ENCODE results near the gene LIPF.

DNA sequence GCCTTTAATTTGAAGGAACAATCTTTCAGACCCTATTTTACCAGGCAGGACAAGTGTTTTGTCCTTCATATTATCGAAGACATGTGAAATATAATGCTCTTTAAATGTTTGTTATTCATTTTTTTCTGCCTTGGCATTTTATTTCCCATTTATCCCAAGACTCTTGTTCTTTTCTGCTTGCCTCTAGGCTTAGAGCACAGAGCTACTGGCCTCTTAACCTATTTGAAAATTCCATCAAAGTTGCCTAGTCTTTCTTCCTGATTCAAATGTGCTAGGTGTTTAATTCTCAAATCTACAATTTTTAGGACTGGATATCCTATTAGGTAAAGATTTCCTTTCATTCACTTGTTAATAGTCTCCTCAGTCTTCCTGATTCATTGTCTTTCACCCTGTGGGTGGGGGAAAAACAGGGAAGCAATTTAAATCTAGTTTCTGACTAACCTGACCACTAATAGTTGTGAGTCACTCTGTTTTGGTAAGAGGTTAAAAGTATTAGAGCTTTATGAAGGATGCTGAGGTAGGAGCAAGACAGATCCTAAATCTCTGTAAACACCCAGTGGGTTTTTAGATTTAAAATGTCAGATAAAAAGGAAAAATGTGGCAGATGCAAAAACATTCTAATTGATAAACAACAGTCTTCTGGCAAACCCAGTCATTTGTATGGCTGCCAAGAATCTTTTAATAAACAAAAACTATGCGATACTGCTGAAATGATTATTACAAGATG is 43.4 kb downstream of the LIPF start:
- no peak for TF ChIP-seq CREB1 (IDR thresholded peaks at IDR 0.05; ENCODE audit: low read depth)
- TF ChIP-seq, protein P1, sequence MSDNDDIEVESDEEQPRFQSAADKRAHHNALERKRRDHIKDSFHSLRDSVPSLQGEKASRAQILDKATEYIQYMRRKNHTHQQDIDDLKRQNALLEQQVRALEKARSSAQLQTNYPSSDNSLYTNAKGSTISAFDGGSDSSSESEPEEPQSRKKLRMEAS (IDR thresholded peaks at IDR 0.05), result no peak
- TF ChIP-seq TEAD4 (IDR thresholded peaks at IDR 0.05), result no peak
- no peak for TF ChIP-seq EP300 (IDR thresholded peaks at IDR 0.05; ENCODE audit: borderline replicate concordance)
- TF ChIP-seq, protein P2, sequence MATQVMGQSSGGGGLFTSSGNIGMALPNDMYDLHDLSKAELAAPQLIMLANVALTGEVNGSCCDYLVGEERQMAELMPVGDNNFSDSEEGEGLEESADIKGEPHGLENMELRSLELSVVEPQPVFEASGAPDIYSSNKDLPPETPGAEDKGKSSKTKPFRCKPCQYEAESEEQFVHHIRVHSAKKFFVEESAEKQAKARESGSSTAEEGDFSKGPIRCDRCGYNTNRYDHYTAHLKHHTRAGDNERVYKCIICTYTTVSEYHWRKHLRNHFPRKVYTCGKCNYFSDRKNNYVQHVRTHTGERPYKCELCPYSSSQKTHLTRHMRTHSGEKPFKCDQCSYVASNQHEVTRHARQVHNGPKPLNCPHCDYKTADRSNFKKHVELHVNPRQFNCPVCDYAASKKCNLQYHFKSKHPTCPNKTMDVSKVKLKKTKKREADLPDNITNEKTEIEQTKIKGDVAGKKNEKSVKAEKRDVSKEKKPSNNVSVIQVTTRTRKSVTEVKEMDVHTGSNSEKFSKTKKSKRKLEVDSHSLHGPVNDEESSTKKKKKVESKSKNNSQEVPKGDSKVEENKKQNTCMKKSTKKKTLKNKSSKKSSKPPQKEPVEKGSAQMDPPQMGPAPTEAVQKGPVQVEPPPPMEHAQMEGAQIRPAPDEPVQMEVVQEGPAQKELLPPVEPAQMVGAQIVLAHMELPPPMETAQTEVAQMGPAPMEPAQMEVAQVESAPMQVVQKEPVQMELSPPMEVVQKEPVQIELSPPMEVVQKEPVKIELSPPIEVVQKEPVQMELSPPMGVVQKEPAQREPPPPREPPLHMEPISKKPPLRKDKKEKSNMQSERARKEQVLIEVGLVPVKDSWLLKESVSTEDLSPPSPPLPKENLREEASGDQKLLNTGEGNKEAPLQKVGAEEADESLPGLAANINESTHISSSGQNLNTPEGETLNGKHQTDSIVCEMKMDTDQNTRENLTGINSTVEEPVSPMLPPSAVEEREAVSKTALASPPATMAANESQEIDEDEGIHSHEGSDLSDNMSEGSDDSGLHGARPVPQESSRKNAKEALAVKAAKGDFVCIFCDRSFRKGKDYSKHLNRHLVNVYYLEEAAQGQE (IDR thresholded peaks at IDR 0.05; ENCODE audit: low read depth), result no peak
- no peak for TF ChIP-seq RAD21 (IDR thresholded peaks at IDR 0.05; ENCODE audit: low read depth)
- TF ChIP-seq TCF12 (IDR thresholded peaks at IDR 0.05; ENCODE audit: low read depth), result no peak

Data from Ishikawa (cell line).